K562 (cell line): ENCODE results near the gene BFSP2.

Source experiments
- ATF1 ChIP-seq, 2 experiments: fragments of 450-650 bp in 1 of 2; IDR thresholded peaks; 2 replicates each; pipeline ENCODE4 v1.6.1; 2016; ENCODE audit warnings: missing compliant biosample characterization in 1 of 2, missing genetic modification characterization in 1 of 2
- CAMTA2 ChIP-seq: fragments of 250-450 bp; sonication (Bioruptor Pico); conservative IDR thresholded peaks from 2 replicates; pipeline ENCODE4 v1.5.1; 2022
- CBX5 ChIP-seq: IDR thresholded peaks from 2 replicates; pipeline ENCODE4 v1.6.1; 2014; ENCODE audit warnings: low read depth, borderline replicate concordance
- MAZ ChIP-seq, 2 experiments: fragments of 450-650 bp in 1 of 2; sonication (generic) in 1 of 2; formaldehyde crosslinking; IDR thresholded peaks in 1 of 2; conservative IDR thresholded peaks in 1 of 2; 2 replicates each; pipeline versions ENCODE4 v1.4.0 to v1.5.0; 2020; ENCODE audit warnings: mild to moderate bottlenecking in 1 of 2, missing genetic modification reagents in 1 of 2
- TARDBP ChIP-seq: fragments of 450-650 bp; IDR thresholded peaks from 2 replicates; pipeline ENCODE4 v1.6.1; 2016

- TF ChIP-seq TARDBP (no peak), CBX5 (no peak), MAZ (CRISPR knock-in tag; conservative IDR thresholded peaks at IDR 0.05 in 1 of 2, IDR thresholded peaks at IDR 0.05 in 1 of 2) (no peak), ATF1 (CRISPR knock-in tag; IDR thresholded peaks at IDR 0.05) (no peak), ATF1 (tag; IDR thresholded peaks at IDR 0.05) (no peak), CAMTA2 (no peak)
Observed at GRCh38 chr3:133377396-133377795, 22.5 kb upstream of the BFSP2 start.
